ENCODE measurements around the gene SRGAP2C. TPM values are rescaled to one million over a fixed set of nuclear protein-coding genes. Genes with fewer than 3 reads are reported as not detected.
"Not testable (repeated sequence)": the region's sequence is repeated elsewhere in the genome, so short reads cannot be mapped to it uniquely, and the experiment has no call there.

Gene SRGAP2C
- polyA plus RNA-seq, 2 of the 4 experiments (the other 2 are of a cell fraction): 5.8 to 8.3 TPM

GRCh38 chr1:121293263-121294204 is 108.8 kb downstream of the SRGAP2C start:
- not testable (repeated sequence) for ATAC-seq
- 63% methylated on average over 3 of the region's 11 CpGs for WGBS (ENCODE audit: missing lambda C conversion rate)

GRCh38 chr1:121294205-121294570 is 109.4 kb downstream of the SRGAP2C start:
- H3K4me1 ChIP-seq; DNase-seq (ENCODE audit: low read depth in 1 of 2, low spot score in 1 of 2); H3K4me2 ChIP-seq; H3K9me3 ChIP-seq; H3K27ac ChIP-seq; CTCF ChIA-PET; FAIRE-seq; POLR2A ChIA-PET; H3K4me3 ChIP-seq: not testable (repeated sequence)
- ATAC-seq: 0 out of 6 replicates have a peak, but pooled peaks of 1 of the 2 experiments have one; percentile 13
- no CpG with 5 or more reads among the region's 2 CpGs for WGBS (ENCODE audit: missing lambda C conversion rate)

More at GRCh38 chr1:121293263-121294204, 108.8 kb downstream of the SRGAP2C start:
- DNase-seq (ENCODE audit: low read depth in 1 of 2, low spot score in 1 of 2); H3K27ac ChIP-seq; H3K9me3 ChIP-seq; FAIRE-seq; H3K4me3 ChIP-seq; H3K4me1 ChIP-seq; H3K4me2 ChIP-seq; CTCF ChIA-PET; POLR2A ChIA-PET: not testable (repeated sequence)

- no CpG with 5 or more reads among the region's 4 CpGs for WGBS (ENCODE audit: missing lambda C conversion rate)
- CTCF ChIA-PET: not testable (repeated sequence)
Observed at GRCh38 chr1:121296563-121296962, 111.8 kb downstream of the SRGAP2C start.

GRCh38 chr1:121298529-121298928 is 113.8 kb downstream of the SRGAP2C start:
- H3K27ac ChIP-seq; CTCF ChIA-PET; FAIRE-seq; H3K9me3 ChIP-seq; H3K4me1 ChIP-seq; ATAC-seq; DNase-seq (ENCODE audit: low read depth in 1 of 2, low spot score in 1 of 2); H3K4me2 ChIP-seq; H3K4me3 ChIP-seq; POLR2A ChIA-PET: not testable (repeated sequence)
- no CpG with 5 or more reads among the region's 4 CpGs for WGBS (ENCODE audit: missing lambda C conversion rate)

More at GRCh38 chr1:121296563-121296962, 111.8 kb downstream of the SRGAP2C start:
- FAIRE-seq; H3K9me3 ChIP-seq; ATAC-seq; H3K4me3 ChIP-seq; H3K27ac ChIP-seq; DNase-seq (ENCODE audit: low read depth in 1 of 2, low spot score in 1 of 2); H3K4me1 ChIP-seq; H3K4me2 ChIP-seq; POLR2A ChIA-PET: not testable (repeated sequence)

GRCh38 chr1:121299514-121300149 is 114.9 kb downstream of the SRGAP2C start:
- H3K27ac ChIP-seq; POLR2A ChIA-PET; H3K4me3 ChIP-seq; H3K4me1 ChIP-seq; CTCF ChIA-PET; ATAC-seq; DNase-seq (ENCODE audit: low read depth in 1 of 2, low spot score in 1 of 2); FAIRE-seq; H3K4me2 ChIP-seq; H3K9me3 ChIP-seq: not testable (repeated sequence)
- 89% methylated on average over 5 of the region's 6 CpGs for WGBS (ENCODE audit: missing lambda C conversion rate)

- FAIRE-seq; H3K9me3 ChIP-seq; H3K27ac ChIP-seq; POLR2A ChIA-PET; CTCF ChIA-PET; DNase-seq (ENCODE audit: low read depth in 1 of 2, low spot score in 1 of 2); H3K4me2 ChIP-seq; H3K4me1 ChIP-seq; H3K4me3 ChIP-seq: not testable (repeated sequence)
- ATAC-seq: peak in 1 of 2 experiments; percentile 55; a peak in 3 of 6 replicates
- WGBS (ENCODE audit: missing lambda C conversion rate): 55% methylated on average over 2 of the region's 2 CpGs
Observed at GRCh38 chr1:121301876-121302275, 117.1 kb downstream of the SRGAP2C start.

- H3K4me2 ChIP-seq; DNase-seq (ENCODE audit: low read depth in 1 of 2, low spot score in 1 of 2); H3K9me3 ChIP-seq; H3K4me3 ChIP-seq; H3K4me1 ChIP-seq; FAIRE-seq; H3K27ac ChIP-seq; CTCF ChIA-PET; POLR2A ChIA-PET: not testable (repeated sequence)
- peak; percentile 24 to 62; a peak in 4 of 6 replicates for ATAC-seq
- WGBS (ENCODE audit: missing lambda C conversion rate): 53% methylated on average over 3 of the region's 3 CpGs
Observed at GRCh38 chr1:121307759-121308158, 123.0 kb downstream of the SRGAP2C start.

GRCh38 chr1:121315509-121315908 is 130.7 kb downstream of the SRGAP2C start:
- CTCF ChIA-PET; H3K4me1 ChIP-seq; FAIRE-seq; H3K27ac ChIP-seq; ATAC-seq; POLR2A ChIA-PET; DNase-seq (ENCODE audit: low read depth in 1 of 2, low spot score in 1 of 2); H3K4me2 ChIP-seq; H3K9me3 ChIP-seq; H3K4me3 ChIP-seq: not testable (repeated sequence)

GRCh38 chr1:121316081-121316480 is 131.3 kb downstream of the SRGAP2C start:
- H3K4me1 ChIP-seq; H3K27ac ChIP-seq; ATAC-seq; FAIRE-seq; H3K4me3 ChIP-seq; H3K4me2 ChIP-seq; POLR2A ChIA-PET; CTCF ChIA-PET; DNase-seq (ENCODE audit: low read depth in 1 of 2, low spot score in 1 of 2); H3K9me3 ChIP-seq: not testable (repeated sequence)
- 100% methylated on average over 2 of the region's 3 CpGs for WGBS (ENCODE audit: missing lambda C conversion rate)

GRCh38 chr1:121317491-121318468 is 133.0 kb downstream of the SRGAP2C start:
- FAIRE-seq; CTCF ChIA-PET; H3K4me2 ChIP-seq; H3K4me3 ChIP-seq; POLR2A ChIA-PET; H3K27ac ChIP-seq; H3K4me1 ChIP-seq; H3K9me3 ChIP-seq; ATAC-seq; DNase-seq (ENCODE audit: low read depth in 1 of 2, low spot score in 1 of 2): not testable (repeated sequence)
- WGBS (ENCODE audit: missing lambda C conversion rate): no CpG with 5 or more reads among the region's 11 CpGs

- FAIRE-seq; H3K27ac ChIP-seq; H3K4me2 ChIP-seq; ATAC-seq; DNase-seq (ENCODE audit: low read depth in 1 of 2, low spot score in 1 of 2); H3K4me1 ChIP-seq; POLR2A ChIA-PET; H3K9me3 ChIP-seq; CTCF ChIA-PET; H3K4me3 ChIP-seq: not testable (repeated sequence)
- 83% methylated on average over 1 of the region's 2 CpGs for WGBS (ENCODE audit: missing lambda C conversion rate)
Observed at GRCh38 chr1:121318687-121319086, 133.9 kb downstream of the SRGAP2C start.
